GM18907 (cell line): Measurements from ENCODE around the gene ELMO1.

Experiments used
- ATAC-seq: cut with Tn5 transposase; IDR thresholded peaks from one replicate; pipeline ENCODE4 v1.9.1; 2021; ENCODE audit warnings: mild to moderate bottlenecking, moderate library complexity; ENCODE audit not compliant: unreplicated experiment

Gene ELMO1

DNA sequence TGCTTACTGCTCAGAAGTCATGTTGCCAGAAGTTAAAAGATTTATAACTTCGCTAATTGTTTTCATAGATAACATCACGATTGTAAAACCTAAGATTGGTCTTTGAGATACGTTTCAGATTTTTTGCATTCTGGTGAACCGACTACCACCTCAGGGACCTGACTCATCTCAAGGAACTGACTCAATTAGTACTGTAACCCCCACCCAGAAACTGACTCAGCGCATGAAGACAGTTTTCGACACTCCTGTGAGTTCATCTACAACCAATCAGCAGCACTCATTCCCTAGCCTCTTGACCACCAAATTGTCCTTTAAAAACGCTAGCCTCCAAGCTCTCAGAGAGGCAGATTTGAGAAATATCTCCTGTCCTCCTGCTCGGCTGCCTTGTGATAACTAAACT, 72.3 kb downstream of the ELMO1 start:
- ATAC-seq = no peak

DNA sequence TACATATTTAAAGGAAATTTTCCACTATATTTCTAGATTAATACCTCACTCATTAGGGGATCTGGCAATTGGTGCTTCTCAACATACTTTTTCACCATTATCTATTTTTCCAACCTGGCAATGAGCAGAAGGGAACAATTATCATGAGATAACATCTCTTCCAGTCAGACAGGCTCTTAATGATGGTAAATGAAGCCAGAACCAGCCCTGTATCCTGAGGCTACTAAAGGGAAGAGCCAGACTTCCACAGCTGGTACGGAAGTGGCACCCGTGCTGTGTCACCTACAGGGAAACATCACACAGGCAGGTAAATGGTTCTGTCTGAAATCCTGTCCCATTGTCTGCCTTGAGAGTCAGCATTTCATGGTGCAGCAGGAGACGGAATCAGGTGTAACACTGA, 75.9 kb downstream of the ELMO1 start:
- ATAC-seq = no peak

DNA sequence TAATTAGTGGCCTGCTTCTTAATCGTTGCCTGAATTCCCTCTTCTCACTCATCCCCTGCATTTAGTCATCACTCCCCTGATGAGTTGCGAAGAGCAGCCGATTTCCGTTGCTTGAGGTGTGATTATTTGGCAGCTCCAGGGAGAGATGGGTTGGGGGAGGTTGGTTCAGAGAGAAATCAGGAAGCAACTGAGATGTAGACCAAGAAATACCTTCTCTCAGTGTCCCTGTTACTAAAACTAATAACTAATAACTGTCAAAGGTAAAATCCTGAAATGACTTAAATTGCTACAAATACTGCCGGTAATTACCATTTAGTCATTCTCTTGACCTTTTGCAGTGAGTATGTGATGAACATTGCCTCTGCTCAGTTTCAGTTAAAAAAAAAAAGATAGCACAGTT, 76.9 kb downstream of the ELMO1 start:
- ATAC-seq = no peak

DNA sequence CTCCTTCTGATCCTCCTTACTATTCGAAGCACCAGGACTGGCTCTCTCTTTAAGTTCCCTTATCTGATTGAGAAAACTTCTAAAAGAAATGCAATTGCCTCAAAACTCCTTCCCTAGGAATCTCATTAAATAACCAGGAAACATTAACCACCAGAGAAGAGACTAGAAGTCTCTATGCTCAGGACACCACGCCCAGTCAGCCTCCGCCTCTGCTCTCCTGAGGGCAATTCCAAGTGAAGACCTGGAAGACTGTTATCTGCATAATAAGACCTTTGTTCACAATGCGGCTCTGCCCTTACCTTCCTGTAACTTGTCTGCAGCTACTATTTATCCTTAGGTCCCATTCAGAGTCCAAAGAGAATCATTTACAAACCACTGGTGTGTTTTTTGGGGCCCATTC, 78.8 kb downstream of the ELMO1 start:
- ATAC-seq = no peak

- ATAC-seq = no peak
Measured at GRCh38 chr7:37368540-37368939, 80.1 kb downstream of the ELMO1 start.

DNA sequence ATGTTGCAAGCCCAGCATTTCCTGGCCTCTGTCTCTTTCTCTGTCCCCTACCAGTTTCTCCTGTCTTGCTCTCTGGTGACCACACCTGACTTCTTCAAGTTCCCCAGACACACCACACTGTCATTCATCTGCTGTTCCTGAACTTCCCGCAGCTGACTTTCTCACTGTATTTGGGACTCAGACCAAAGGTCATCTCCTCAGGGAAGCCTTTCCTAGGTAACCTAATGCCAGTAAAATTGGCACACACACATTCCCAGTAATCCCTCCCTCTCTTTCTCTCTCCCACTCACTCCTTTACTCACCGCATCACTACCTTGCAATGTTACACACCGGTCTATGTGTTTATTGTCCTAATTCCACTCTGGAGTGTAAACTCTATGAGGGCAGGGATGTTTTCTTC, 81.7 kb downstream of the ELMO1 start:
- ATAC-seq = no peak

- ATAC-seq = no peak
Measured at GRCh38 chr7:37366445-37366844, 82.2 kb downstream of the ELMO1 start.

- ATAC-seq = no peak
Measured at GRCh38 chr7:37365405-37365804, 83.3 kb downstream of the ELMO1 start.

DNA sequence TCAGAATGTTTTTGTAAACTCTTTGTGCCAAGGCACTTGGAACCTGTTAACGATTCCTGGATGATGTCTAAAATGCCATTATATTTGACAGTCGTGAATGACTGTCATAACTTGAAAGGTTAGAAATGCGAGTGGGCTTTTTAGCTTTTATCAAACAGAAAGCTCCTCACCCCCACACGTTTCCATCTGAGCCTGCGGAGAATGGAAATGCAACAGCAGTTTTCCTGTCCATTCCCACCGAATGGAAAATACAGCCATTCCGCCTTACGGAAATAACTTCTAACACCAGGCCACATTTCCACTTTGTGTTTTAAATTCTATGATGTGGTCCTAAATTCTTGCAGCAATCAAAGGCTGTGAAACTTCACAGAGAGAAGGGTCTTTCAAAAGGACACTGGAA, 83.8 kb downstream of the ELMO1 start:
- ATAC-seq = no peak

DNA sequence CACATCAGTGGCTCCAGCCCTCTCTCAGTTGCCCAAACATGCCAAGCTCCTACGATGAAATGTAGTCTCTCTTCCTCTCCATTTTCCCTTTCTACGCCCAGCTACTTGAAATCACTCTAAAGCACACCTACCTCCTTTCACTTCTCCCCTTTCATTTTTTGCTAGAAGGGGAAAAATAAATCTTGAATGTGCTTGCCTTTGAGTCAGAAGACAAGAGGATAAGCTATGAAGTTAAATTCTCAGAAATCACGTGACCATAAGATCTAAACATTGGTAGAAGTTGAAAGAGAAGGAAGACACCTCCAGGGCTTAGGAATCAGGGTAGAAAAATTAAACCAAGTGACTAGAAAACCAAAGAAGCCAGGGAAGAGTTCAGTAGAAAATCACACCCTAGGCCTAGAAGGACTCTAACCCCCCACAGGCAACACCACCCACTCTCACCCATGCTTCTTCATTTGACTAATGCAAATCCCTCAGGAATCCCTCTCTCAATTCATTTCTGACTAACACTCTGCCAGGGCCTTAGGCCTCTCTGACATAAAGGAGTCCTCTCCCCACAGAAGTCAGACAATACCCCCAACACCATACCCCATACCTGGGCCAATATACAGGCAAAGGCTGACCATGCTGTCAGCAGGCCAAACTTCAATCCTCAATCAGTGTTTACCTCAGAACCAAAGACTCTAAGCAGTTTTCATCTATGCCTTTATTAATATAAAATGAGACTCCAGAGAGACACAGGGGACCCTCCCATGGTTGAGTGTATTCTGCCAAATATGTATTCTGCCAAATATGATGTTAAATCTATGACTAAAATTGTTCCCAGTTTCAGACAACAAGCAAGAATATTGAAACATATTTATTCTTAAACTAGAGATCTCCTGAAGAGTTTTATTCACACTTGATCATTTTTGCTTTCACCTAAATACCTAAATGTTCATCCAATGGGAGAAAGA, 84.8 kb downstream of the ELMO1 start:
- no peak for ATAC-seq

DNA sequence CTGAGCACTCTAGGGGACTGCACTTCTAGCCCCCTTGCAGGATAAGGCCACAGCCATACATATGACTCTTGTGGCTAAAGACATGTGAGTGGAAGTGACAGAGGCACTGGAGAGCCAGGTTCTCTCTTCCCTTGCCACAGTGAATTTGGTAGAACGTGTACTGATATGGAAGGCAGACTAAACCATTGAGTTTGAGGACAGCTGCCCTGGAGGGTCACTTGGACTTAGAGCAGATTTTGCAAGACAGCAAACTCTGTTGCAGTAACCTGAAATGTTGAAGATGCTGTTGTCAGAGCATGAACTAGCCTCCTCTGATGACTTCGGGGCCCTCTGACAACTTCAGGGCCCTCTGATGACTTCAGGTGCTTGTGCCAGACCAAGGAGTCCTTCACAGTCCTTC, 85.9 kb downstream of the ELMO1 start:
- no peak for ATAC-seq

GRCh38 chr7:37360484-37360883, 88.2 kb downstream of the ELMO1 start:
- ATAC-seq = no peak

- ATAC-seq = no peak
Measured at GRCh38 chr7:37359662-37360444, 88.8 kb downstream of the ELMO1 start.

DNA sequence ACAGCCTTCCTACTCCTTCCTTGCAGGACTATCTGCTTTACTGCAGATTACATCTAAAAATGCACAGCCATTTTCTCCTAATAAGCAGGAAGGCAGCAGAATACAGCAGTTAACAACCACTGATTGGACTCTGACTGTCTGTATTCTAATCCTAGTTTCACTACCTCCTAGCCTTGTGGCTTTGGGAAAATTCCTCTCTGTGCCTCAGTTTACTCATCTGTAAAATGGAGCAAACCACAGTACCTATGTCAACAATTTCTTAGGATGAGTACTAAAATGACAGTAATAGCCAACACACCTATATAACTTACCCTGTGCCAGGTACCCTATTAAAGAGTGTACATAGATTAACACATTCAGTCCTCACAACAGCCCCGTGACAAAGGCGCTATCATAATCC, 89.5 kb downstream of the ELMO1 start:
- no peak for ATAC-seq

GRCh38 chr7:37357637-37357996, 91.0 kb downstream of the ELMO1 start:
- no peak for ATAC-seq

GRCh38 chr7:37356911-37357636, 91.6 kb downstream of the ELMO1 start:
- ATAC-seq = no peak

GRCh38 chr7:37354656-37355131, 94.0 kb downstream of the ELMO1 start:
- no peak for ATAC-seq

- peak; percentile 6 for ATAC-seq
Measured at GRCh38 chr7:37353949-37354655, 94.6 kb downstream of the ELMO1 start.

GRCh38 chr7:37352974-37353948, 95.4 kb downstream of the ELMO1 start:
- ATAC-seq = peak; percentile 76
